KG1 (cell line): Measurements from ENCODE around the gene WNK2.

Experiments
- DNase-seq: peaks from one replicate; lab custom pipeline; 2025; lab: John Stamatoyannopoulos, UW

Gene WNK2

GRCh38 chr9:93200449-93200742 is 16.5 kb downstream of the WNK2 start:
- DNase-seq = no peak

DNA sequence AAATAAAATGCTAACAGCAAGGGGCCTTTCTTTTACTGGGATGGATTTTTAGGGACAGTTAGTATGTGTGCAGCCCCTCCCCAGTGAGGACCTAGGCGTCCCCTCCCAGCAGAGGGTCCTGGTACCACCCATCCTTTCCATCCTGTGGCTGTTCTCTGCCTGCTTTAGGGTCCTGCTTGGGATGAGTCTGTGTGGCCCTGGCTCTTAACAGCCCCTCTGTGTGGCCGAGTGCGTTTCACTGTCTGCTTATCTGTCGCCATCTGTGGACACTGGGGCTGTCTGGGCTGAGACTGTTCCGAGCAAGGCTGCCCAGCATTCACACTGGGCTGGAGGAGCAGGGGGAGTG is 17.0 kb downstream of the WNK2 start:
- no peak for DNase-seq

DNA sequence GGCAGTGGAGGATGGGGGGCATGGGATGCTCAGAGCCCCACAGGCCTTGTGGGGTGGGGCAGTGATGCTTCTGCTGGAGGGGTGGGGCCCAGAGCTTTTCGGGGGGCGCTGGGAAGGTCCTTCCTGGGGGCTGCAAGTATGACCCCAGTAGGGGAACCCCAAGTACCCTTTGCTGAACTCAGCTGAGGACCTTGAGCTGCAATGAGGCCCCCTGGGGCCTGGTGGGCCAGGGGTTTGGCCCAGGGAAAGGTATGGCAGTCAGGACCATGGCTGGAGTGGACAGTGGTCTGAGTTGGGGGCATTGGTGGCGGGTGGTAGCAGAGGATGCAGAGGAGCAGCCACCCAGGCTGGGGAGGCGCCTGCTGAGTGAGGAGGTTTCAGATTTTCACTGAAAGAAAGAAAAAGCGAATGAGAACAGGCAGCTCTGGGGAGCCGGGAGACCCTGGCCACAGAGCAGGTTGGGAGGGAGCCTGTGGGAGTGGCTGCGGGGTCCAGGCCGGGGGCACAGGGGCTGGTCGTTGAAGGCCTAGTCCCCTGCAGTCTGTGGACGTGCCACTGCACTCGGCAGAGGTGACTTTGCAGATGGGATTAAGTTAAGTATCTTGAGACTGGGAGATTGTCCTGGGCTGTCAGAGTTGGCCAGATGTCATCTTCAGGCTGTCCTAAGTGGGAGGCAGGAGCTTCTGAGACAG is 19.2 kb downstream of the WNK2 start:
- no peak for DNase-seq

DNA sequence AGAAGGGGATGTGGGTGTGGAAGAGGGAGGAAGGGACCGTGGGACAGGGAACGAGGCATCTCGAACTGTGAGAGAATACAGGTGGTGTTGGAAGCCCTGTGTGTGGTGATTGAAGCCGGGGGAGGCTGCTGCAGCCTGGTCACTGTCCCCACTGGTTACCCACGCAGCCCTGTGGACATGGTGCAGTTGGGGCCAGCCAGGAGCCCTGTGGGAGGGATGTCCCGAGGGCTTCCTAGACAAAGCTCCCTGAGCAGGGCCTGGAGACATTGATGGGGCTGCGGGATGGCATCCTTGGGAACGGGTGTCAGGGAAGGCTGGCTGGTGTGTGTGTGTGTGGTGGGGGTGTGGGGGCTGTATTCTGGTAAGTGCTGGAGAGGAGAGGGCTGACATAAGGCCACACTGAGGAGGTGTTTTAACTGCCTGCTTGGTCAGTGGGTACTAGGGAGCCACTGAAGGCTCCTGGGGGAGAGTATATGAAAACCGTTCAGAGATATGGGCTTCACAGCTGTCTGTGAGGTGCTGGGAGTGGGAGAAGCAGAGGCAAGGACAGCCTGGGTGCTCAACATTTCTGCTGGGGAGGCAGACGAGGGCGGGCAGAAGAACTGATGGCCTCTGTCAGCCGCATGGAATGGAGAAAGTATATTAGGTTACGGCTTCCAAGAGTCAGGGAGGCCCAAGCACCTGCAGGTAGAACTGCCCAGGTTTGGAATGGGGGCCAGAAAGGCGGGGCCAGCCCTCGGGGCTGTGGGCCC is 20.0 kb downstream of the WNK2 start:
- no peak for DNase-seq

DNA sequence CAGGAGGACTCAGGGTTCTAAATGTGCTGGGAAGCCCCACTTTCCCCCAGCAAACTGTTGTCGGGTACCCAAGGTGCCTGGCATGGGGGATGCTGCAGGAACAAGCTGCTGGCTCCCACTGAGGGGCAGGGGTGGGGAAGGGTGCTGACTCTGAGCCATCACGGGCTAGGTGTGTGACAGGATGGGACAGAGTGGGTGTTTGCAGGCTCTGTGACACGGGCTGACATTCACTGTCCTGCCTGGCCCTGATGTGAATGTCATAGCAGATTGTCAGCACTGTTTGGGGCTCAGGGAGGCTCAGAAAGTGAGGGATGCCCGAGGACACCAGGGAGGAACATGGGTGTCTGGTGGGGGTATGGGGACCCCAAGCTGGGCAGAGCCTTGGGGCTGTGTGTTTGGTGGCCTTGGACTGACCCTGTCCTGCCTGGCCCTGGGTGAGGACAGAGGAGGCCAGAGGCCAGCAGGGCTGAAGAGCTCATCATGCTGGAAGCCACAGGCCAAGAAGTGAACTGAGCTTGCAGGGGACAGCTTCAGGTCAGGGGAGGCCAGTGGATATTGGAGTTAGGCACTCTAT is 20.6 kb downstream of the WNK2 start:
- no peak for DNase-seq

- no peak for DNase-seq
These were observed 21.3 kb downstream of the WNK2 start for GRCh38 chr9:93205045-93205768.

DNA sequence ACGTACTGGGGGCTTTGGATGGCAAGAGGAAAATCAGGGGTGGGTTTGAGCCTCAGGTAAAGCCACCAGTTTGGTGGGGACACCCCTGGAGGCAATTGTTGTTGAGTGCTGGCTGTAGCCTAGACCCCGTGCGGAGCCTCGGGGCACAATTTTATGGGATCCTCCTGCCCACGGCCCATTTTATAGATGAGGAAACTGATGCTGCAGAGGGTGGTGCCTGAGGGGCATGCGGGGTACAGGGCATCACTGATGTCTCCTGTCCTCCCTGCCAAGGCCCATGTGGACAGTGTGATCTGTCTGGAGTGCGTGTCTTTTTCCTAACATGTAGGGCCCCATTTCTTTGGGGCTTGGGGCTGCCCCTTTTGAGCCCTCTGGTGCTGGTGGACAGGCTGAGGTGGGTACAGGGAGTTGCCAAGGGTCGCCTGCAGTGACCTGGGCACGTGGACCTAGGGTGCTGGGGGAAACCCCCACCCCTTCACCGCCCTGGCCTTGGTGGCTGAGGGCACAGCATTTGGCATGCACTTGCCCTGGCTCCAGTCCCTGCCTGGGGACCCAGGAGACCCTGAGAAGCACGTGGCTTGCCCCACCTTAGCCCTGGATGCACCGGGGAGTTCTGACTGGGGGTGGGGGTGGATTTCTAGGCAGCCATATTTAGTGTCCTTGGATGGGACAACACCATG is 22.1 kb downstream of the WNK2 start:
- DNase-seq = no peak

DNA sequence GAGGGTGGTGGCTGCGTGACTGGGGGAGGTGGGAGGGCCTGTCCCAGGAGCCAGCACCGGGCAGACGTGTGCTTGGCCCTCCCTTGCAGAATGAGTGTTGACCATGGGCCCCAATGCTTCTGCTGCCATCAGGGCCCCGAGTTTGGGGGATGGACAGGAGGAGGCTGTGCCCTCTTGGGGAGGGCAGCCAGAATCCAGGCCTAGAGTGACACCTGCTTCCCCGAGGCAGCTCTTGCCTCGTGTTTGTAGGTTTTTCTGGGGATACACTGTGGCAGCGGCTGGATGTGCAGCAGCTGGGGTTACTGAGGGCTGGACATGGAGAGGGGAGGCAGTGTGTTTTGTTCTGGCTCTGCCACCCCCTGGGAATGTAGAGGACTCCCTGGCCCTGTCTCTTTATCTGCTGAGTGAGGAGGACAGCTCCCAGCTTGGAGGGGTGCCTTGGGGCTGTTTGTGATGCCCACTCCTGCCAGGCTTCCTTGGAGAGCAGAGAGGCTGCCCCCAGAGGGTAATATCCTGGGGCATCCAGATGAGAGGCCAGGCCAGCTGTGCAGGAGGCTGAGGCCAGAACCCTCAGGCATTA is 22.7 kb downstream of the WNK2 start:
- no peak for DNase-seq

DNA sequence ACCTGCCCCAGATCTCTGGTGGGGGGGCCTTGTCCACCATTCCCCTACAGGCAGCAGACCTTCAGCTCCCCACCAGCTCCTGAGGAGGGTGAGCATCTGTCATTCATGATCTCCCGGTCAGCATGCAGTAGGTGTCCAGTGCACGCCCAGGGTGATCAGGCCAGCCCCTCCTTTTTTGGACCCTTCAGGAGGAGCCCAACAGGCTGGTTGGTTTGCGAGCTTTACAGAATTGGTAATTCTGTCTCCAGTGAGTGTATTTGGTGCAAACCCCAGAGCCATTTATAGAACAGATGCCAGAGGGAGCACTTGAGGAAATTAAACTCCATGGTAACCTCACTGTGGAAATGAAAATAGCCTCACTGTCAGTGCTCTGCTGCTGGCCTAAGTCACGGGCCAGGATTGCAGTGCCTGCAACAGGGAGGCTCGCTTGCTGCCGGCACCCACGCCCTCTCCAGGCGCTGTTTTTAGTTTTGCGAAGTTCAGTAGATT is 23.4 kb downstream of the WNK2 start:
- DNase-seq = no peak

DNA sequence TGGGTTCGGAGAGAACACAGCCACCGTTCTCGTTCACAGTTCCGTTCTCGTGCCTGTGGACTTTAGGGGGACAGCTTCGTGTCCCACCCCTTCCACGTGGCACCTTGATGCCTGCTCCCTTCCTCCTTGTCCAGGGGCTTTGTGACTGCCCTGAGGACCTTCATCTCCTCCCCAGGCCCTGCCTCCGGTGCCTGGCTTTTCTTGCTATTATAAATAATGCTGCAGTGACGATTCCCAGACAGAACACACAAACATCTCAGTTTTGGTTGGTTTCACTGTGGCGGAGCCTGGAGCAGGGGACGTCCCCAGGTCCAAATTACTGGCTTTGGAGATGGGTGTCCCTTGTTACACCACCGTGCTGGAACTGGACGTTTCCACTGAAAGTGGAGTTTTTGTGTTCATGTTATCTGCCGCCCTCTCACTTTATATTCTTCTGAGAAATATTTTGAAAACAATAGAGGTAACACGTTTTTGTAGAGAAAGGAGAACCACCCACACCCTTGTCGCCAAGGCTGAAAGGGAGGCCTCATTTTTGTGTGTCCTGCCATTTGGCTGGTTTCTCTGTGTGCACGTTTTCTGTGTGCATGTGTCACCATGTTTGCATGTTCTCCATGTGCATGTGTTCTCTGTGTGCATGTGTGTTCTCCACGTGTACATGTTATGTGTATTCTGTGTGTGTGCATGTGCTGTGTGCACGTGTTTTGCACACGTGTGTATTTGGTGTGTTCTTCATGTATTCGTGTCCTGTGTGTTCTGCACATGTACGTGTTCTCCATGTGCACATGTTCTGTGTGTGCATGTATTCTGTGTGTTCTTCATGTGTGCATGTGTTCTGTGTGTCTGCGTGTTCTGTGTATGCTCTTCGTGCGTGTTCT is 24.2 kb downstream of the WNK2 start:
- no peak for DNase-seq

- no peak for DNase-seq
These were observed 25.2 kb downstream of the WNK2 start for GRCh38 chr9:93209097-93209496.

- DNase-seq = no peak
These were observed 25.8 kb downstream of the WNK2 start for GRCh38 chr9:93209576-93210323.

- no peak for DNase-seq
These were observed 26.5 kb downstream of the WNK2 start for GRCh38 chr9:93210324-93210973.

GRCh38 chr9:93210974-93211653 is 27.2 kb downstream of the WNK2 start:
- no peak for DNase-seq

DNA sequence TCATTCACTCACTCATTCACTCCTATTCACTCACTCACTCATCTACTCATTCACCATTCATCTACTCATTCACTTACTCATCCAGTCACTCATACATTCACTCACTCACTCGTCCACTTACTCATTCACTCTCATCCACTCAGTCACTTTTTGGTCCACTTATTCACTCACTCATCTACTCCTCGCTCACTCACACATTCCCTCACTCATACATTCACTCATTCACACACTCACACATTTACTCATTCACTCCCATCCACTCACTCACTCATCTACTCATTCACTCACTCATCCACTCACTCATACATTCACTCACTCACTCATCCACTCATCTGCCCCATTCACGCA is 27.7 kb downstream of the WNK2 start:
- DNase-seq = no peak

DNA sequence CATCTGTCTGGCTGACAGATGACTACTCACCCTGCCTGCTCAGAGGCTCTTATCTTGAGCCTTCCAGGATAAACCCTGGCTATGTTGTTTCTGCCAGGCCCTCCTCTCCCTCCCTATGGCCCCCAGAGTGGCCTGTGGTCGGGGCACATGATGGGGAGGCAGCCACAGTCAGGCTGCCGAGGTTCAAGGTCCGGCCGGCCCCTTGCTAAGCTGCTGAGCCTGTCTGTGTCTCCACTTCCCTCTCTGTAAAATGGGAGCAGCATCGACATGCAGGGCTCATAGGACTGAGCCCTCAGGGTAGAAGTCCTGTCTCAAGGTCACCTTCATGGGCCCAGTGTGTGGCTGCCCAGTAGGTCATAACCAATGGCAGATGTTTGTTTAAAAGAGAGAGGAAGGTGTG is 28.5 kb downstream of the WNK2 start:
- DNase-seq = no peak

- DNase-seq = no peak
These were observed 32.1 kb downstream of the WNK2 start for GRCh38 chr9:93216073-93216365.

DNA sequence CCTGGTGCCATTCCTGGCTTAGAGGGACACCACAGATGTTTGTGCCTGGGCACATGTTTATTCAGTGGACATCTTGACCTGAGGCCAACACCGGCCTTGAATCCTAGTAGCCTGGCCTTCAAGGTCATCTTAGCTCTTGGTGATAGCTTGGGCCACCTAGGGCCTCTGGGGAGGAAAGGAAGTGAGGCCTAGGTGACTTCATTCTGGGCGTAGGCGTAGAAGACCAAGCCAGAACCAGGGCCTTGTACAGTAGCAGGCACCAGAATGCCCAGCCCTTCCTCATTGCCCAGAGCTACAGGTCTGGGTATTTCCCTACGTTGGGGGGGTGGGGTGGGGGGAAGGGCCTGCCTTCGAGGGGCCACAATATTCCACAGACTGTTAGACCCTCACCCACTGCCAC is 33.8 kb downstream of the WNK2 start:
- DNase-seq = no peak

- DNase-seq = no peak
These were observed 34.2 kb downstream of the WNK2 start for GRCh38 chr9:93218161-93218560.
